K562 (cell line): ENCODE data around the gene CEMIP2. TPM values are rescaled to one million over a fixed set of nuclear protein-coding genes. Genes with fewer than 3 reads are reported as not detected.

Experiments used
- ATAC-seq: fragments of 200-7000 bp; cut with Tn5 transposase; 3 replicates; pipeline ENCODE4 v1.9.1; 2020; ENCODE audit warnings: moderate library complexity
- BruUV-seq: library from RNA; stranded (reverse); fragments of 400-500 nt; replicated peaks from 2 replicates; lab custom pipeline; 2021; lab: Mats Ljungman, UMichigan
- CTCF ChIA-PET: fragments of 300-600 bp; formaldehyde crosslinking; extraction: SDS; loops from one replicate; lab custom pipeline; 2021; ENCODE audit warnings: low intra/inter-chr PET ratio; lab: Yijun Ruan, JAX
- POLR2A ChIA-PET: fragments of 300-600, 350-650 bp; sonication (Branson Sonifier 250); formaldehyde crosslinking; extraction: SDS; loops from one replicate; lab custom pipeline; 2021; ENCODE audit warnings: antibody characterized with exemption, inconsistent platforms; lab: Yijun Ruan, JAX
- DNase-seq, 4 experiments: peaks; one replicate each; pipeline versions ENCODE4 v3.0.0 to v3.0.0-alpha.2; 2011 to 2018; ENCODE audit warnings: low spot score in 3 of 4, mixed read lengths in 3 of 4; ENCODE audit errors: extremely low read depth in 1 of 4
- FAIRE-seq: peaks from 2 replicates; lab custom pipeline; 2011; peaks lifted over from hg19 to GRCh38; lab: Jason Lieb, UNC
- H2AFZ ChIP-seq: 2 replicates; pipeline ENCODE4 v1.6.0; 2011; ENCODE audit warnings: low read depth, low read length, control low read depth, inconsistent platforms
- H3K27ac ChIP-seq: fragments of 200-600 bp; 3 replicates; pipeline ENCODE4 v1.8.0; 2011; ENCODE audit warnings: low read depth, mild to moderate bottlenecking, control low read depth, inconsistent platforms, low read length, moderate library complexity, mixed read lengths; ENCODE audit errors: extremely low read depth
- H3K27me3 ChIP-seq, 2 experiments: fragments of 300-600 bp in 1 of 2; 2 replicates in 1 of 2; 3 replicates in 1 of 2; pipeline versions ENCODE4 v1.6.0 to v1.8.0; 2011; ENCODE audit warnings: inconsistent platforms in 2 of 2, low read length in 2 of 2, mild to moderate bottlenecking in 1 of 2, mixed read lengths in 1 of 2, moderate library complexity in 1 of 2; ENCODE audit not compliant: control insufficient read depth in 2 of 2, insufficient read depth in 2 of 2
- H3K36me3 ChIP-seq: fragments of 300-600 bp; 3 replicates; pipeline ENCODE4 v1.8.0; 2011; ENCODE audit warnings: mild to moderate bottlenecking, low read length, inconsistent platforms; ENCODE audit not compliant: control insufficient read depth, insufficient read depth
- H3K4me1 ChIP-seq, 2 experiments: fragments of 200-600 bp in 1 of 2; replicated peaks in 1 of 2; 2 replicates in 1 of 2; 3 replicates in 1 of 2; pipeline versions ENCODE4 v1.5.1 to v1.8.0; 2011; ENCODE audit warnings: inconsistent platforms in 2 of 2, low read length in 2 of 2, mild to moderate bottlenecking in 1 of 2, mixed read lengths in 1 of 2, moderate library complexity in 1 of 2; ENCODE audit not compliant: control insufficient read depth in 2 of 2, insufficient read depth in 2 of 2
- H3K4me2 ChIP-seq: 2 replicates; pipeline ENCODE4 v1.6.1; 2011; ENCODE audit warnings: low read length, control low read depth, inconsistent platforms, mixed read lengths; ENCODE audit not compliant: insufficient read depth
- H3K4me3 ChIP-seq: fragments of 200-600 bp; sonication (generic), shearing (Covaris generic); 2 replicates; pipeline ENCODE4 v1.5.1; 2016; ENCODE audit warnings: control low read depth, inconsistent platforms
- H3K79me2 ChIP-seq: fragments of 200-600 bp; 3 replicates; pipeline ENCODE4 v1.8.0; 2011; ENCODE audit warnings: low read length, inconsistent platforms; ENCODE audit not compliant: control insufficient read depth, insufficient read depth
- H3K9ac ChIP-seq, 2 experiments: 2 replicates each; pipeline versions ENCODE4 v1.6.0 to v1.6.1; 2011; ENCODE audit warnings: low read depth in 2 of 2, low read length in 2 of 2, control low read depth in 1 of 2, inconsistent platforms in 1 of 2, mild to moderate bottlenecking in 1 of 2, mixed read lengths in 1 of 2; ENCODE audit not compliant: insufficient read depth in 1 of 2
- H3K9me1 ChIP-seq: one replicate; pipeline ENCODE4 v1.6.0; 2011; ENCODE audit warnings: inconsistent platforms, mild to moderate bottlenecking, low read length, moderate library complexity; ENCODE audit not compliant: control insufficient read depth, insufficient read depth
- H3K9me3 ChIP-seq: replicated peaks from 2 replicates; pipeline ENCODE4 v1.5.1; 2011; ENCODE audit warnings: low read depth, low read length, inconsistent platforms; ENCODE audit not compliant: control insufficient read depth, insufficient read depth
- H4K20me1 ChIP-seq: replicated peaks from 2 replicates; pipeline ENCODE4 v1.6.1; 2011; ENCODE audit warnings: low read length, inconsistent platforms, mixed read lengths; ENCODE audit not compliant: control insufficient read depth, insufficient read depth
- CC2D1A ChIP-seq: fragments of 450-650 bp; IDR thresholded peaks from 2 replicates; pipeline ENCODE4 v1.6.1; 2017; ENCODE audit warnings: mild to moderate bottlenecking
- MED1 ChIP-seq: sonication (generic); formaldehyde crosslinking; IDR thresholded peaks from 2 replicates; pipeline ENCODE4 v1.8.1; 2023; ENCODE audit warnings: missing genetic modification reagents, borderline replicate concordance
- RREB1 ChIP-seq: fragments of 250-450 bp; sonication (Bioruptor Pico); IDR thresholded peaks from 2 replicates; pipeline ENCODE4 v1.4.0; 2020
- ZNF134 ChIP-seq: fragments of 250-450 bp; sonication (Bioruptor Pico); conservative IDR thresholded peaks from 2 replicates; pipeline ENCODE4 v1.4.0; 2020
- ZNF668 ChIP-seq: fragments of 250-450 bp; sonication (Bioruptor Pico); IDR thresholded peaks from 2 replicates; pipeline ENCODE4 v1.8.0; 2022; ENCODE audit warnings: mild to moderate bottlenecking, inconsistent platforms
- WGBS: fragments of 100-300 bp; shearing (Covaris generic); methylation state at CpG from one replicate; pipeline ENCODE4 v1.1.6; 2016; ENCODE audit warnings: low coverage, mixed read lengths; ENCODE audit not compliant: insufficient coverage; ENCODE audit errors: missing lambda C conversion rate; 5-methylcytosine and 5-hydroxymethylcytosine counted together
- in situ Hi-C: fragments of 300-500 bp; cut with MboI; formaldehyde crosslinking; loops from 4 replicates; pipeline ENCODE4 v1.15.0; 2018; ENCODE audit warnings: inconsistent platforms, mixed read lengths
- intact Hi-C: fragments of 100-400 bp; cut with micrococcal nuclease; formaldehyde crosslinking; loops from 2 replicates; pipeline ENCODE4 v1.14.2; 2022
- polyA plus RNA-seq, 8 experiments: library from polyadenylated mRNA; depleted of rRNA in 4 of 8; stranded (reverse) in 5 of 8; unstranded in 3 of 8; fragments of >200 nt; fragmentation: Nextera tagmentation in 2 of 8; fragmentation: Illumina TruSeq in 1 of 8; extraction: Ambion mirVana in 2 of 8; extraction: Trizol in 1 of 8; gene quantifications; 2 replicates each; pipeline versions ENCODE4 v1.2.1 to v1.2.3, GENCODE V29; 2011 to 2014; ENCODE audit warnings: inconsistent platforms in 1 of 8, missing spikeins in 1 of 8
- total RNA-seq, 7 experiments: library from RNA; depleted of rRNA in 6 of 7; stranded (reverse); fragments of >200 nt in 6 of 7; fragmentation: Illumina TruSeq in 2 of 7; extraction: Trizol in 2 of 7; gene quantifications; 2 replicates each; pipeline versions ENCODE4 v1.2.1 to v1.2.3, GENCODE V29; 2011 to 2021; ENCODE audit warnings: low replicate concordance in 1 of 7

The CEMIP2 gene
- total and polyA plus RNA-seq, 9 of the 15 experiments (the other 6 are each of a cell fraction or from before 2014, with no cell fraction given), result 5.4 to 29.9 (median 14.2) TPM

- Histone ChIP-seq H3K36me3 (peaks cover 47% of the 10 kb centered on the region; the same call in 2 of the 3 replicates), H3K9me3 (no peaks in the 10 kb centered on the region), H3K79me2 (no peaks in the 10 kb centered on the region), H3K9ac (no peak overlapping the region), H3K4me1 (no peaks in the 10 kb centered on the region), H4K20me1 (no peaks in the 10 kb centered on the region), H3K4me3 (no peak overlapping the region), H3K27me3 (no peaks in the 10 kb centered on the region), H3K4me2 (no peak overlapping the region), H2AFZ (no peak overlapping the region), H3K27ac (no peak overlapping the region), H3K9me1 (no peaks in the 10 kb centered on the region)
- no peak for FAIRE-seq
- BruUV-seq, result no TSS peak
- WGBS, result 89% methylated on average over 5 of the region's 5 CpGs
- DNase-seq, result no peak
- intact Hi-C loops (loop anchor here (5.0 kb wide), 2 partner anchors 43 to 92 kb away; no protein-coding TSS in a partner anchor), in situ Hi-C loops (no loop called here)
- no peak for ATAC-seq
- no peak for TF ChIP-seq MED1 (CRISPR knock-in tag)
- TF ChIP-seq RREB1 (CRISPR knock-in tag), result no peak
- TF ChIP-seq ZNF134, result no peak
- TF ChIP-seq ZNF668 (CRISPR knock-in tag), result no peak
- TF ChIP-seq CC2D1A, result no peak
- CTCF ChIA-PET, result no interaction called here
- POLR2A ChIA-PET, result interaction anchor here (1.5 kb wide), 1 partner anchor 9 kb away, joined by 4 read pairs; no protein-coding TSS in a partner anchor
These were observed 48.8 kb downstream of the CEMIP2 start for GRCh38 chr9:71719562-71719961.
